Activated naive CD4-positive, alpha-beta T cell treated with anti-CD3 and anti-CD28 coated beads for 36 hours (primary cell): ENCODE results near the gene IL10RB. TPM values are rescaled to one million over a fixed set of nuclear protein-coding genes. Genes with fewer than 3 reads are reported as not detected.

Experiments
- CTCF ChIA-PET: fragments of 350-600 bp; sonication (Branson Sonifier 250); formaldehyde crosslinking; loops from one replicate; lab custom pipeline; 2021; ENCODE audit warnings: antibody characterized with exemption; lab: Charles Lee
- DNase-seq: peaks from one replicate; pipeline ENCODE4 v3.0.0-alpha.2; 2020
- H3K27ac Mint-ChIP-seq: one replicate; pipeline ENCODE4 v1.8.0; 2021; ENCODE audit warnings: mild to moderate bottlenecking, mixed read lengths
- H3K27me3 Mint-ChIP-seq: one replicate; pipeline ENCODE4 v1.8.0; 2021; ENCODE audit warnings: low read depth, mixed read lengths
- H3K36me3 Mint-ChIP-seq: one replicate; pipeline ENCODE4 v1.8.0; 2021; ENCODE audit warnings: low read depth, mixed read lengths
- H3K4me1 Mint-ChIP-seq: one replicate; pipeline ENCODE4 v1.8.0; 2021; ENCODE audit warnings: low read depth, mixed read lengths
- H3K4me3 Mint-ChIP-seq: one replicate; pipeline ENCODE4 v1.8.0; 2021; ENCODE audit warnings: mild to moderate bottlenecking, moderate library complexity, mixed read lengths
- H3K9me3 Mint-ChIP-seq: one replicate; pipeline ENCODE4 v1.8.0; 2021; ENCODE audit warnings: mixed read lengths
- intact Hi-C: fragments of 100-400 bp; cut with micrococcal nuclease; formaldehyde crosslinking; loops from one replicate; pipeline ENCODE4 v1.15.1; 2023
- total RNA-seq, 2 experiments: library from RNA; stranded (reverse); gene quantifications; one replicate each; pipeline ENCODE4 v1.2.3, GENCODE V29; 2021

The IL10RB gene
- total RNA-seq, 2 experiments from 2014 or later = 23.9 TPM

DNA sequence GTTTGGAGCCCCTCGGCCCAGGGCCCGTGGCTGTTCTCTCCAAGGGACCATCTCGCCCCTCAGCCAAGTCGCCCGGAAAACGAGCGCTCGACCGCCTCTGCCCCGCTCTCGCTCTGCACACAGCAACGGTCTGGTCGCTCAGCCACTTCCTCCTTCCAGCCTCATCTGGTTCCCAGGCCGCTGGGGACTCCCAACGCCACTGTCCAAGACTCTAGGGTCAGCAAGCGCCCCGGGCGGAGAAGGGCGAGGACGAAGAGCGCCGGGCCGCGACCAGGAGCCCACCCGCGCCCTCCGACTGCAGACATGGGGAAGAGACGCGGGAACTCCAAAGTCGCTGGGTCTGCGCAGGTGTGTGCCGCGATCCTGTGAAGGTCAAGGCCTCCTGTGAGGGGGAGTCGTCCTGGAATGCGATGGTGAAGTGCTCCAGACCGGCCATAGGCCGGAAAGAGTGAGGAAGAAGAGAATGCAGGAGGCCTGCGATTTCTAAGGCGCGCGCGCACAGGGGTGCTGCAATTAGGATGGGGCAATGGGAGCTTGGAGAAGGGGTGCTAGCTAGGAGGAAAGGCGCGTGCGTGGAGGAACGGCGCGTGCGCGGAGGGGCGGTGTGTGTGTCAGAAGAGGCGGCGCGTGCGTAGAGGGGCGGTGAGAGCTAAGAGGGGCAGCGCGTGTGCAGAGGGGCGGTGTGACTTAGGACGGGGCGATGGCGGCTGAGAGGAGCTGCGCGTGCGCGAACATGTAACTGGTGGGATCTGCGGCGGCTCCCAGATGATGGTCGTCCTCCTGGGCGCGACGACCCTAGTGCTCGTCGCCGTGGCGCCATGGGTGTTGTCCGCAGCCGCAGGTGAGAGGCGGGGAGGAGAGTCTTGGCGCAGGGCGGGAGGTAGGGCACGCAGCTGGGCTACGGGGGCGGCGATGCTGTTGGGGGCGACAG lies 58.4 kb downstream of the IL10RB start, which contains the start of gene IFNAR1:
IFNAR1 (plus strand) TSS at position 680 of the 931 bp plus-strand sequence; CDS start at position 766, 86 bp downstream.
- CTCF ChIA-PET = interaction anchor here (0.6 to 2.0 kb wide), 10 partner anchors 25 to 155 kb away, joined by 3 to 14 read pairs (median 3); partner anchors contain the start of gene IL10RB
- no peak within 1 kb of the TSS for H3K4me3 Mint-ChIP-seq
- H3K27ac Mint-ChIP-seq = no peak within 1 kb of the TSS
- no peaks in the 10 kb centered on the region for H3K27me3 Mint-ChIP-seq
- H3K4me1 Mint-ChIP-seq = peaks cover 28% of the 10 kb centered on the region
- no peaks in the 10 kb centered on the region for H3K36me3 Mint-ChIP-seq
- intact Hi-C loops = loop anchor here (1.0 to 2.0 kb wide), 13 partner anchors 25 to 596 kb away; partner anchors contain the start of genes GART, ITSN1, PAXBP1 and SYNJ1
- peak; percentile 99 for DNase-seq
- no peaks in the 10 kb centered on the region for H3K9me3 Mint-ChIP-seq

DNA sequence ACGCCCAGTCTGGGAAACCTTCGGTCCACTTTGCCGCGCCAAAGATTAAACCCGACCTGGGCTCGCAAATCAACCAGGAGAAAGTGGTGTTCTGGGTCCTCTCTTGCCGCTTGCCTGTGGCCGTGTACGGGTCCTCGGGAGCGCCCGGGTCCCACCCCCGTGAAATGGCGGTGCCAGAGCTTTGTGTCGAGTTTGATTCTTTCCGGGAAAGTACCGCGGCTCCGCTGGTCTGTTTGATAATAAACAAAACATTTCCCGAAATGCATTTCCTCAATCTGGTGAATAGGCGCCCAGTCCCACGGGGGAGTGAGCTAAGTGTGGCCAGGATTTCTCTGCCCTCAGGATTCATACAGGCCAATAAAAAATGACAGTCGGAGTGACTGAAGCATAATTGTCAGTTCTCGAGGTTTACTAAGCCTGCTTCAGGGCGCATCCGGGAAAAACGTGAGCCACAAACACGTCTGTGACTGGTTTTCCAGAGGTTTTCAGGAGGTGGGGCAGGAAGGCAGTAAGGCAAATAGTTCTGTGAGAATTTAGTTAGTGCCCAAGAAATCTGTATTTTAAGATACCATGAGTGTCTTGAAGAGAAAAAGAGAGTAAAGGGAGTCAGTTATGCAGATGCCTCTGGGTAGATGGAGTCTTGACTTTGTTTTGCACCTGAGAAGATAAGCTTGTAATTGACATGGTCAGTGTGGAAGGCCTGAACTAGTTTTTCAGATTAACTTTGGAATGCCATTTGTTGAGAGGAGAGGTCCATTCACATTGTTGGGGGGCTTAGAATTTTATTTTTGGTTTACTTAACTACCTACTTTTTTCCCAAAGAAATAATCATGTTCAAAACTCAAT lies 59.3 kb downstream of the IL10RB start:
- peaks cover 37% of the 10 kb centered on the region for H3K4me1 Mint-ChIP-seq
- CTCF ChIA-PET = interaction anchor here (0.7 to 2.0 kb wide), 9 partner anchors 24 to 154 kb away, joined by 3 to 14 read pairs (median 3); partner anchors contain the start of gene IL10RB
- intact Hi-C loops = loop anchor here (1.0 to 2.0 kb wide), 5 partner anchors 35 to 597 kb away; partner anchors contain the start of genes GART and SYNJ1
- no peak overlapping the region for H3K27ac Mint-ChIP-seq
- H3K36me3 Mint-ChIP-seq = no peaks in the 10 kb centered on the region
- H3K4me3 Mint-ChIP-seq = no peak overlapping the region
- no peaks in the 10 kb centered on the region for H3K9me3 Mint-ChIP-seq
- peak; percentile 84 for DNase-seq
- no peaks in the 10 kb centered on the region for H3K27me3 Mint-ChIP-seq

DNA sequence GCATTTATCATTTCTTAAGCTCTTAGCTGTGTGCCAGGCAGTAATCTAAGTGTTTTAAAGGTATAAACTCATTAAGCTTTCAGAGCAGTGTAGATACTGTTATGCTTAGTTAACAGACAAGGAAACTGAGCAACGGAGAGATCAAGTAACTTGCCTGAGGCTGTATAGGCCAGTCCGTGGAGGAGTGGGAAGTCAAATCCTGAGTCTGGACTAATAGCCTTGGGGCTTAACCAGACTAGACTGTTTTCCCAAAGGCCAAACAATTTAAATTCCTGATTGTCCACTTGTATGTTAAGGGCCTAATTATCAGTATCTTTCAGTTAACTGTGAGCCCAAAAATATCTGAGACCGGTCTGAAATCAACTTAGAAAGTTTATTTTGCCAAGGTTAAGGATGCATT lies 61.2 kb downstream of the IL10RB start:
- intact Hi-C loops = no loop called here
- H3K27ac Mint-ChIP-seq = no peak overlapping the region
- no peaks in the 10 kb centered on the region for H3K27me3 Mint-ChIP-seq
- DNase-seq = no peak
- H3K4me1 Mint-ChIP-seq = peaks cover 56% of the 10 kb centered on the region
- H3K9me3 Mint-ChIP-seq = peaks cover 4% of the 10 kb centered on the region
- H3K36me3 Mint-ChIP-seq = peaks cover 4% of the 10 kb centered on the region
- H3K4me3 Mint-ChIP-seq = no peak overlapping the region
- CTCF ChIA-PET = interaction anchor here (1.2 to 2.1 kb wide), 2 partner anchors 34 to 127 kb away, joined by 3 to 7 read pairs; no protein-coding TSS in a partner anchor

DNA sequence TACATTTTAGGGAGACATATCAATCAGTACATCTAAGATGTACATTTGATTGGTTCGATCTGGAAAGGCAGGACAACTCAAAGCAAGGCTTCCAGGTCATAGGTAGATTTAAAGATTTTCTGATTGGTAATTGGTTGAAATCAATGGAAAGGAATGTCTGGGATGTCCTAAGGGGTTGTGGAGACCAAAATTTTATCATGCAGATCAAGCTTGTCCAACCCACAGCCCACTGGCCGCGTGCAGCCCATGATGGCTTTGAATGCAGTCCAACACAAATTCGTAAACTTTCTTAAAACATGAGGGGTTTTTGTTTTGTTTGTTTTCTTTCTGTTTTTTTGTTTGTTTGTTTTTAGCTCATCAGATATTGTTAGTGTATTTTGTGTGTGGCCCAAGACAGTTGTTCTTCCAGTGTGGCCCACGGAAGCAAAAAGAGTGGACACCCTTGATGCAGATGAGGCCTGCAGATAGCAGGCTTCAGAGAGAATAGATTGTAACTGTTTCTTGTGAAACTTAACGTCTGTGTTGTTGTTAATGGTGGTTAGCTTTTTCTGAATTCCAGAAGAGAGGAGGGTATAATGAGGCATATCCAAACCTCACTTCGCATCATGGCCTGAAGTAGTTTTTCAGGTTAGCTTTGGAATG lies 61.7 kb downstream of the IL10RB start:
- no peaks in the 10 kb centered on the region for H3K27me3 Mint-ChIP-seq
- H3K4me1 Mint-ChIP-seq = peaks cover 61% of the 10 kb centered on the region
- intact Hi-C loops = no loop called here

DNA sequence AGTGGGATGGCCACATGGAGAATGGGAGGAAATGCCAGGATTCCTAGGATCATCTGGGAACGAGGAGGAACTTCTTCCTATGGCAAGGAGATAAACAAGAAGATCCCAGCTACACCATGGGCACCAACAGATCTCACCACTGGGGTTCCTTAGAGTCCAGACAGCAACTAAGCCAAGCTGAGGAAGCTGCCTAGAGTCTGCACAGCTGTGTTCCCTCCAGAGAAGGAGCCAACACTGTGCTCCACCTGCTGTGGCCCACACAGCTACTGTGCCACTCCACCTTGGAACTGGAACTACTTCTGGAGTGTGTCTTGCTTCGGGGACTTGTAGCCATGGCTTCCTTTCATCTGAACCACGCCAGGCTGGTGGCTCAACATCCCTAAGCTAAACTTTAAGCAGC lies 64.6 kb downstream of the IL10RB start:
- Mint-ChIP-seq H3K9me3 (peaks cover 10% of the 10 kb centered on the region), H3K36me3 (peaks cover 11% of the 10 kb centered on the region), H3K4me3 (no peak overlapping the region), H3K27ac (no peak overlapping the region), H3K27me3 (no peaks in the 10 kb centered on the region), H3K4me1 (peaks cover 76% of the 10 kb centered on the region)
- DNase-seq = no peak
- intact Hi-C loops = no loop called here
- CTCF ChIA-PET = interaction anchor here (1.2 to 2.5 kb wide), 7 partner anchors 11 to 133 kb away, joined by 4 to 14 read pairs (median 8); no protein-coding TSS in a partner anchor

More for the DNA sequence above, 61.7 kb downstream of the IL10RB start:
- Mint-ChIP-seq H3K9me3 (peaks cover 6% of the 10 kb centered on the region), H3K27ac (no peak overlapping the region), H3K36me3 (peaks cover 7% of the 10 kb centered on the region), H3K4me3 (no peak overlapping the region)
- DNase-seq = no peak
- CTCF ChIA-PET = interaction anchor here (0.5 to 2.1 kb wide), 4 partner anchors 34 to 550 kb away, joined by 3 to 7 read pairs (median 3); no protein-coding TSS in a partner anchor

DNA sequence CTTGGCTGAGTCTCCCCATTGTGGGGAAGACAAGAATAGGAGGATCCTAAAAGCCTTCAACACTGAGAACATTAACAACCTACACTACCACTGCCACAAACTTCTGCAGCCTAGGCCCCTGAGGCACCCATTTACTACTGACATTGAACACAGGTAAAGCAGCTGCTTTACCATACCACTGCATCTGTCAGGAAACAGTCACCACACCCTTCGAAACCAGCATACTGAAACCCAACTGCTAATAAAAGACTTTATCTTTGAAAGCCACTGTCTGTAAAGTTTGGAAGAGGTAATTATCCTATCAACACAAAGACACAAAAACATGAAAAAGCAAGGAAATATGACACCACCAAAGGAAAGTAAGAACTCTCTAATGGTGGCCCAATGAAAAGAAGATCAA lies 66.0 kb downstream of the IL10RB start:
- Mint-ChIP-seq H3K4me1 (peaks cover 66% of the 10 kb centered on the region), H3K36me3 (peaks cover 12% of the 10 kb centered on the region), H3K27me3 (no peaks in the 10 kb centered on the region), H3K27ac (peak overlapping the region; percentile 32), H3K9me3 (peaks cover 10% of the 10 kb centered on the region), H3K4me3 (no peak overlapping the region)
- peak; percentile 23 for DNase-seq
- intact Hi-C loops = no loop called here
- CTCF ChIA-PET = interaction anchor here (0.6 to 2.5 kb wide), 9 partner anchors 9 to 204 kb away, joined by 3 to 11 read pairs (median 5); no protein-coding TSS in a partner anchor

DNA sequence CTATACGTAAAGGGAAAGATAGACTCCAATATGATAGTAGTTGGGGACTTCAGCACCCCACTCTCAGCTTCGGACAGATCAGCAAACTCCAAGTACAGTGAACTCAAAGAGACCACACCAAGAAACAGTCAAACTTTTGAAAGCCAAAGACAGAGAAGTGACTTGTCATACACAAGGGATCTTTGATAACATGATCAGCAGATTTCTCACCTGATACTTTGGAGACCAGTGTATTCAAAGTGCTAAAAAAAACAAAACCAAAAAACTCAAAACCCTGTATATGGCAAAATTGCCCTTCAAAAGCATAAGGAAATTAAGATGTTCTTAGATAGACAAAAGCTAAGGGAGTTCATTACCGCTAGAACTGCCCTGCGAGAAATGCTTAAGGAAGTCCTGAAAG lies 68.0 kb downstream of the IL10RB start:
- Mint-ChIP-seq H3K36me3 (peaks cover 12% of the 10 kb centered on the region), H3K27ac (peak overlapping the region; percentile 24), H3K27me3 (no peaks in the 10 kb centered on the region), H3K4me1 (peaks cover 51% of the 10 kb centered on the region), H3K4me3 (no peak overlapping the region), H3K9me3 (peaks cover 10% of the 10 kb centered on the region)
- no peak for DNase-seq
- CTCF ChIA-PET = interaction anchor here (1.4 kb wide), 1 partner anchor 137 kb away, joined by 4 read pairs; no protein-coding TSS in a partner anchor
- intact Hi-C loops = no loop called here

DNA sequence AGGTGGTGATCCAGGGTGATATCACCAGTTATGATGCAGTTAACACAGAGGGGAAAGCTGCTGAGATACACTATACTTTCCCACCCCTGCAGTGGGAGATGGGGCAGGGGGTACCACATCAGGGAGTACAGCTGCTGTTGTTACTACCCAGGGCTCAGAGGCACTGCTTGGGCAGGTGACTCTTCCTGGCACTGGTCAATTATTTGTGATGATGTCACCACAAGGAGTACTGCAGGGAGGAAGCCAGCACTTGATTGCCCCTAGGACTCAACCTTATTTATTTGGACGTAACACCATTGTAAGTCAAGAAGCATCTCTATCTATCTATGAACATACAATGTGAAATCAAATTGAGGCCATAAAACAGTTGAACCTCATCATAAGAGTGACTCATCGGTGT lies 68.7 kb downstream of the IL10RB start:
- DNase-seq = no peak
- Mint-ChIP-seq H3K27ac (peak overlapping the region; percentile 46), H3K4me1 (peaks cover 48% of the 10 kb centered on the region), H3K27me3 (no peaks in the 10 kb centered on the region), H3K9me3 (peaks cover 10% of the 10 kb centered on the region), H3K4me3 (no peak overlapping the region), H3K36me3 (peaks cover 13% of the 10 kb centered on the region)
- intact Hi-C loops = no loop called here
- CTCF ChIA-PET = interaction anchor here (0.6 to 1.4 kb wide), 2 partner anchors 12 to 138 kb away, joined by 3 to 4 read pairs; no protein-coding TSS in a partner anchor

DNA sequence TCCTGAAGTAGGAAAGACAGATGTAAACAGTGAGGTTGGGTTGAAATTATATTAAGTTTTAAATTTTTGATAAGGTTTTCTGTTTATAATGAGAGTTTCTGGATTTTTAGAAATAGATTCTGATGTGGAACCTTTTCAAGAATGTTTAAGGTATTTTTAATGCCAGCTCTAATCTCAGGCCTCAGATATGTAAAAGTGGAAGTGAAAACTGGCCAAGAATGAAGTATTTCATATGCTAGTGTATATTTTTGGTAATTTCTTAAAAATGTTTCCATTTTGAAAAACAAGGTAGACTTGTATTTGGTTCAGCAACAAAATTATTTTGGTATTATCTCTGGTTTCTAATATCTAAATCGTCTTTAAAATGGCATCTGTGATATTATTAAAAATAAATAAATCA lies 73.0 kb downstream of the IL10RB start:
- Mint-ChIP-seq H3K27ac (no peak overlapping the region), H3K4me3 (no peak overlapping the region), H3K27me3 (no peaks in the 10 kb centered on the region), H3K9me3 (no peaks in the 10 kb centered on the region), H3K4me1 (peaks cover 13% of the 10 kb centered on the region), H3K36me3 (peaks cover 10% of the 10 kb centered on the region)
- DNase-seq = no peak
- CTCF ChIA-PET = interaction anchor here (1.2 kb wide), 1 partner anchor 47 kb away, joined by 3 read pairs; no protein-coding TSS in a partner anchor
- intact Hi-C loops = no loop called here

DNA sequence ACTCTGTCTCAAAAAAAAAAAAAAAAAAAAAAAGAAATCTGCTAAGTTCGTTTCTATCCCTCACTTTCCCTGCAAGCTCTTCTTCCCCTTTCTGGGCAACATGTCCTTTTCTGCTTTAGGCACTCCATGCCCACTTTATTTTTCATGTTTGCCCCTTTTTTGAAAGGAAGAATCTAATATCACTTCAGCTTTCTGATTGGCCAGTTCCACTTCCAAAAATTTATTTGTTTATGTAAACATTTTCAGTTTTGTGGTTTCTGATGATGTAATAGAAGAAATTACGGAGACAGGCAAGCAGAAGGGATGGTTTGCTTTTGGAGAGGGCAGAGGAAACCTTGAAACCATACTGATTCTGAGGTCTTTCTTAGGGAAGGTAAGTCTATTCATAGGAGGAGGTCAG lies 73.8 kb downstream of the IL10RB start:
- no peak for DNase-seq
- Mint-ChIP-seq H3K36me3 (peaks cover 10% of the 10 kb centered on the region), H3K9me3 (no peaks in the 10 kb centered on the region), H3K4me1 (peaks cover 7% of the 10 kb centered on the region), H3K4me3 (no peak overlapping the region), H3K27ac (no peak overlapping the region), H3K27me3 (no peaks in the 10 kb centered on the region)
- CTCF ChIA-PET = interaction anchor here (0.6 to 1.2 kb wide), 2 partner anchors 48 to 170 kb away, joined by 3 to 4 read pairs; no protein-coding TSS in a partner anchor
- intact Hi-C loops = no loop called here

DNA sequence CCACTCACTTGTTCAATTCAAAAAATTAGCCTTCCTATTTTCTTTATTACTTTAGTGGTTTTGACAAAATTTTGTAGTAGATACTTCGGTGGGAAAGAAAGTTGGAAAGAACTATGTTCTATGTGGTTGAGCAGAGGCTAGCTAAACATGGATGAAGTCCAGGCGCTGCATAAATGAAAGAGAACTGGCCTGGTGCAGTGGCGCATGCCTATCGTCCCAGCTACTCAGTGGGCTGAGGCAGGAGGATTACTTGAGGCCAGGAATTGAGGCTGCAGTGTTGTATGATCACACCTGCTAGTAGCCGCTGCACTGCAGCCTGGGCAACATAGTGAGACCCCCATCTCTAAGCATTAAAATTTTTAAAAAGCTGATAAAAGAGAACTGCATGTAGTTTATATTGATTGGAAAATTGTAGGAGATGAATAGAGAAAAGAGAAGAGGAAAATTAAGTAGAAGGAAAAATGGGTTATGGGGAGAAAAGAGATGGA lies 79.6 kb downstream of the IL10RB start:
- H3K27me3 Mint-ChIP-seq = no peaks in the 10 kb centered on the region
- H3K27ac Mint-ChIP-seq = no peak overlapping the region
- peaks cover 19% of the 10 kb centered on the region for H3K4me1 Mint-ChIP-seq
- H3K36me3 Mint-ChIP-seq = peaks cover 12% of the 10 kb centered on the region
- CTCF ChIA-PET = interaction anchor here (0.6 to 6.1 kb wide), 5 partner anchors 11 to 148 kb away, joined by 3 to 42 read pairs (median 4); no protein-coding TSS in a partner anchor
- H3K4me3 Mint-ChIP-seq = no peak overlapping the region
- H3K9me3 Mint-ChIP-seq = no peaks in the 10 kb centered on the region
- DNase-seq = no peak
- intact Hi-C loops = no loop called here
